A549 (cell line): Measurements from ENCODE around the gene DERA. TPM values are rescaled to one million over a fixed set of nuclear protein-coding genes. Genes with fewer than 3 reads are reported as not detected.

Source experiments
- ATAC-seq, 2 experiments: fragments of 200-7000 bp in 1 of 2; fragments of >200 bp in 1 of 2; cut with Nextera tagmentation in 1 of 2; cut with Tn5 transposase in 1 of 2; 3 replicates each; pipeline versions ENCODE4 v1.8.0 to v1.9.1; 2018 to 2020; ENCODE audit warnings: mild to moderate bottlenecking in 1 of 2, moderate library complexity in 1 of 2
- CTCF ChIA-PET: fragments of 300-600 bp; sonication (Branson Sonifier 250); formaldehyde crosslinking; extraction: SDS; loops from one replicate; lab custom pipeline; 2021; ENCODE audit warnings: antibody characterized with exemption, inconsistent platforms; lab: Yijun Ruan, JAX
- POLR2A ChIA-PET: fragments of 350-600 bp; formaldehyde crosslinking; extraction: SDS; loops from one replicate; lab custom pipeline; 2021; ENCODE audit warnings: antibody characterized with exemption, inconsistent platforms; lab: Yijun Ruan, JAX
- DNase-seq, 2 experiments: peaks; one replicate each; pipeline versions ENCODE4 v3.0.0 to v3.0.0-alpha.2; 2011 to 2016; ENCODE audit warnings: low read depth in 1 of 2, low spot score in 1 of 2
- FAIRE-seq: peaks from 2 replicates; lab custom pipeline; 2011; peaks lifted over from hg19 to GRCh38; lab: Jason Lieb, UNC
- H3K27ac ChIP-seq, 2 experiments: fragments of >200 bp; sonication (Bioruptor Twin); formaldehyde crosslinking; 3 replicates each; pipeline ENCODE4 v1.5.1; 2016 to 2017
- H3K4me1 ChIP-seq: fragments of >200 bp; sonication (Bioruptor Twin); formaldehyde crosslinking; 3 replicates; pipeline ENCODE4 v1.6.1; 2016
- H3K4me2 ChIP-seq: fragments of >200 bp; sonication (Bioruptor Twin); formaldehyde crosslinking; 3 replicates; pipeline ENCODE4 v1.6.1; 2016
- H3K4me3 ChIP-seq: fragments of >200 bp; sonication (Bioruptor Twin); formaldehyde crosslinking; 3 replicates; pipeline ENCODE4 v1.5.1; 2016
- H3K9me3 ChIP-seq: fragments of >200 bp; sonication (Bioruptor Twin); formaldehyde crosslinking; 3 replicates; pipeline ENCODE4 v1.6.1; 2016
- CHD4 ChIP-seq: fragments of 200-600 bp; sonication (generic); IDR thresholded peaks from 2 replicates; pipeline ENCODE4 v1.6.1; 2016; ENCODE audit warnings: antibody characterized with exemption, mild to moderate bottlenecking, borderline replicate concordance
- ESRRA ChIP-seq: fragments of 150-350 bp; IDR thresholded peaks from 2 replicates; pipeline ENCODE4 v1.6.1; 2014; ENCODE audit warnings: mild to moderate bottlenecking, low read length, borderline replicate concordance
- GATA3 ChIP-seq: IDR thresholded peaks from 2 replicates; pipeline ENCODE4 v1.6.1; 2012; ENCODE audit warnings: borderline replicate concordance
- HOXB5 ChIP-seq: fragments of 250-450 bp; sonication (Bioruptor Pico); IDR thresholded peaks from 2 replicates; pipeline ENCODE4 v1.5.0; 2020; ENCODE audit warnings: mild to moderate bottlenecking, moderate library complexity
- NFE2L2 ChIP-seq: fragments of 150-350 bp; conservative IDR thresholded peaks from 2 replicates; pipeline ENCODE4 v1.6.1; 2014; ENCODE audit warnings: low read length
- RAD21 ChIP-seq, 2 experiments: fragments of >200 bp in 1 of 2; sonication (Bioruptor Twin) in 1 of 2; formaldehyde crosslinking in 1 of 2; IDR thresholded peaks in 1 of 2; conservative IDR thresholded peaks in 1 of 2; 2 replicates in 1 of 2; 3 replicates in 1 of 2; pipeline ENCODE4 v1.6.1; 2012 to 2018; ENCODE audit warnings: inconsistent platforms in 1 of 2
- RARB ChIP-seq: fragments of 250-450 bp; sonication (Bioruptor Pico); IDR thresholded peaks from 2 replicates; pipeline ENCODE4 v1.8.0; 2021; ENCODE audit warnings: mild to moderate bottlenecking, moderate library complexity
- RCOR1 ChIP-seq: fragments of 150-350 bp; IDR thresholded peaks from 2 replicates; pipeline ENCODE4 v1.6.1; 2014; ENCODE audit warnings: antibody characterized with exemption, low read length, low read depth
- RNF2 ChIP-seq: fragments of 200-600 bp; sonication (generic); IDR thresholded peaks from 2 replicates; pipeline ENCODE4 v1.6.1; 2016; ENCODE audit warnings: low read depth, mild to moderate bottlenecking, antibody characterized with exemption, moderate library complexity, borderline replicate concordance
- SMC3 ChIP-seq: fragments of >200 bp; sonication (Bioruptor Twin); formaldehyde crosslinking; IDR thresholded peaks from 3 replicates; pipeline ENCODE4 v1.6.1; 2018; ENCODE audit warnings: inconsistent platforms
- TFCP2L1 ChIP-seq: fragments of 250-450 bp; sonication (Bioruptor Pico); IDR thresholded peaks from 2 replicates; pipeline ENCODE4 v1.5.0; 2021; ENCODE audit warnings: mild to moderate bottlenecking
- ZFP36 ChIP-seq: fragments of 450-650 bp; IDR thresholded peaks from 2 replicates; pipeline ENCODE4 v1.6.1; 2014; ENCODE audit warnings: borderline replicate concordance; ENCODE audit not compliant: partially characterized antibody
- WGBS: methylation state at CpG from one replicate; pipeline ENCODE4 v1.1.6; 2017; ENCODE audit errors: missing lambda C conversion rate; 5-methylcytosine and 5-hydroxymethylcytosine counted together
- polyA plus RNA-seq, 4 experiments: library from polyadenylated mRNA; depleted of rRNA in 3 of 4; stranded (reverse); fragments of >200 nt; fragmentation: RNase III in 1 of 4; extraction: RNeasy Plus Mini Kit Qiagen cat#74134 plus additional on column Dnase treatment in 1 of 4; gene quantifications; 2 replicates in 3 of 4; 3 replicates in 1 of 4; pipeline ENCODE4 v1.2.3, GENCODE V29; 2011 to 2017
- TF ChIP-seq, protein P1 (sequence below): fragments of >200 bp; sonication (Bioruptor Twin); formaldehyde crosslinking; IDR thresholded peaks from 3 replicates; pipeline ENCODE4 v1.5.1; 2016
- TF ChIP-seq, protein P2 (sequence below): IDR thresholded peaks from 2 replicates; pipeline ENCODE4 v1.6.1; 2012
- TF ChIP-seq, protein P3 (sequence below): fragments of 250-450 bp; sonication (Bioruptor Pico); IDR thresholded peaks from 2 replicates; pipeline ENCODE4 v1.5.0; 2021; ENCODE audit warnings: mild to moderate bottlenecking, moderate library complexity, borderline replicate concordance

Gene DERA
- polyA plus RNA-seq, 2 of the 4 experiments (the other 2 are of a cell fraction): 45.2 to 65.0 TPM

DNA sequence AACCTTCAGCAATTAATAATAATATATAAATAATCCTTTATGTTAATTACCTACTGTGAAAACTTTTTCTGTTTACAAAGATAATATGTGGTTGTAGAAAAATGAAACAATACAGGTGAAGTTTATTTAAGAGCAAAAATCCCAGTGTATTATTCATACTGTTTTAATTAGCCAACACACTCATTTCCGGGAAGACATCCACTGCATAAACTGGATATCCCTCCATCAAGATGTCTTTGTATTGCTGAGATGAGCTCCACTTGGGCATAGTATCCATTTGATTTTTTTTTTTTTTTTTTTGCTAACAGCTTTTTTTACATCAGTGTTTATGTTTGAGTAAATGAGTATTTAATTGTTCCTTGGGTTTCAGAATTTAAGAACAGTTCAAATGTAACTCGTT is 13.7 kb upstream of the DERA start (continued):
- TF ChIP-seq TFCP2L1 (CRISPR knock-in tag): no peak
- TF ChIP-seq ZFP36: no peak
- no peak for TF ChIP-seq HOXB5 (CRISPR knock-in tag)
- no peak for TF ChIP-seq RNF2

DNA sequence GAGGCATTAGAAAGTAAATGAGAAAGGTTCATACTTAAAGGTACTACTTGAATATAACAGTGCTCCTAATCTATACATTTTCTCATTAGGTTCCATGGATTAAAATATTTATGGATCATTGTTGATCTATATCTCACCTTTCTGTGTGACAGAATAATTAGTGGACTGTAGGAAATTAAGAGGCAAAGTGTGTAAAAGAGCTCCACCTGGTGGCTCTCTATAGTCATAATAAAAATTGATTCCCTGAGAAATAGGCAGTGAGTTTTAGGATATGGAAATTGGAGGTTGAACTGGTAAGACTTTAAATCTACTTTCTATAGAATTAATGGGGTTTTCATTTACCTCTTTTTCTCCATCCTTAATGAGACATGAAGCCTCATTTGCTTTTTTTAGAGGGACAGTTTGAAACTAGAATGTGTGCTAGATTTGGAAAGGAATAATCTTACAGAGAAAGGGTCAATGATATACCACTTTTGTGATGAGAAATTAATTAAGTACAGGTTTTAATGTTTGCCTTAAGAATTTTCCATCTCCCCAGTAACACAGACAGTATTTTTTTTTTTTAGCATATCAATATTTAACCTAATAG is 11.8 kb upstream of the DERA start:
- no peaks in the 10 kb centered on the region for H3K4me1 ChIP-seq
- H3K4me2 ChIP-seq: no peak overlapping the region
- H3K4me3 ChIP-seq: no peak overlapping the region
- ChIA-PET POLR2A (interaction anchor here (1.0 to 2.8 kb wide), 4 partner anchors 9 to 17 kb away, joined by 3 to 13 read pairs (median 4); partner anchors contain the start of genes DERA and STRAP), CTCF (interaction anchor here (0.5 to 2.8 kb wide), 7 partner anchors 8 to 1534 kb away, joined by 3 to 17 read pairs (median 3); partner anchors contain the start of genes ATF7IP and DERA)
- H3K27ac ChIP-seq: no peak overlapping the region
- ATAC-seq (peak in 1 of 2 experiments; percentile 67; a peak in 4 of 6 replicates), DNase-seq (peak in 1 of 2 experiments; percentile 35), FAIRE-seq (peak; percentile 43)
- TF ChIP-seq SMC3 (peak; percentile 43; the same call in 2 of the 3 replicates), RNF2 (no peak), RAD21 (conservative IDR thresholded peaks at IDR 0.05 in 1 of 2, IDR thresholded peaks at IDR 0.05 in 1 of 2) (peak; percentile 57 to 64), GATA3 (no peak), RCOR1 (no peak), ESRRA (no peak)
- TF ChIP-seq, protein P1, sequence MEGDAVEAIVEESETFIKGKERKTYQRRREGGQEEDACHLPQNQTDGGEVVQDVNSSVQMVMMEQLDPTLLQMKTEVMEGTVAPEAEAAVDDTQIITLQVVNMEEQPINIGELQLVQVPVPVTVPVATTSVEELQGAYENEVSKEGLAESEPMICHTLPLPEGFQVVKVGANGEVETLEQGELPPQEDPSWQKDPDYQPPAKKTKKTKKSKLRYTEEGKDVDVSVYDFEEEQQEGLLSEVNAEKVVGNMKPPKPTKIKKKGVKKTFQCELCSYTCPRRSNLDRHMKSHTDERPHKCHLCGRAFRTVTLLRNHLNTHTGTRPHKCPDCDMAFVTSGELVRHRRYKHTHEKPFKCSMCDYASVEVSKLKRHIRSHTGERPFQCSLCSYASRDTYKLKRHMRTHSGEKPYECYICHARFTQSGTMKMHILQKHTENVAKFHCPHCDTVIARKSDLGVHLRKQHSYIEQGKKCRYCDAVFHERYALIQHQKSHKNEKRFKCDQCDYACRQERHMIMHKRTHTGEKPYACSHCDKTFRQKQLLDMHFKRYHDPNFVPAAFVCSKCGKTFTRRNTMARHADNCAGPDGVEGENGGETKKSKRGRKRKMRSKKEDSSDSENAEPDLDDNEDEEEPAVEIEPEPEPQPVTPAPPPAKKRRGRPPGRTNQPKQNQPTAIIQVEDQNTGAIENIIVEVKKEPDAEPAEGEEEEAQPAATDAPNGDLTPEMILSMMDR: peak; percentile 84
- TF ChIP-seq, protein P2, sequence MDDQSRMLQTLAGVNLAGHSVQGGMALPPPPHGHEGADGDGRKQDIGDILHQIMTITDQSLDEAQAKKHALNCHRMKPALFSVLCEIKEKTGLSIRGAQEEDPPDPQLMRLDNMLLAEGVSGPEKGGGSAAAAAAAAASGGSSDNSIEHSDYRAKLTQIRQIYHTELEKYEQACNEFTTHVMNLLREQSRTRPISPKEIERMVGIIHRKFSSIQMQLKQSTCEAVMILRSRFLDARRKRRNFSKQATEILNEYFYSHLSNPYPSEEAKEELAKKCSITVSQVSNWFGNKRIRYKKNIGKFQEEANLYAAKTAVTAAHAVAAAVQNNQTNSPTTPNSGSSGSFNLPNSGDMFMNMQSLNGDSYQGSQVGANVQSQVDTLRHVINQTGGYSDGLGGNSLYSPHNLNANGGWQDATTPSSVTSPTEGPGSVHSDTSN: no peak
- H3K9me3 ChIP-seq: no peaks in the 10 kb centered on the region

DNA sequence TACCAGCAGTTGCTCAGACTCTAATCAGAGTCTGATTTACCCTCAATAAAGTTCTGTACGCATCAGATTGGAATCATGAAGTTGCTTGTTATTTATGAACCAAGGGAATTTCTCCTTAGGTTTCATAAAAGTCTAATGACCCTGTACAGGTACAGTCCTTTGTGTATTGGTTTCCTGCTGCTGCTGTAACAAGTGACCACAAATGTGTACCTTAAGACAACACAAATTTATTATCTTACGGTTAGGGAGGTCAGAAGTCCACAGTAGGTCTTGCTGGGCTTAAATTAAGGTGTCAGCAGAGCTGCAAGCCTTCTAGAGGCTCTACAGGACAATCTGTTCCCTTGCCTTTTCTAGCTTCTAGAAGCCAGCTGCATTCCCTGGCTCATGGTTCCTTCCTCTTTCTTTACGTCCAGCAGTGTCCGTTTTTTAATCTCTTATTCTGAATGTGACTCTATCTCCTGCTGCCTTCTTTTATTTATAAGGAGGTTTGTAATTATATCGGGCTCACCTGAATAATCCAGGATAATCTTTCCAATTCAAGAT is 6.7 kb upstream of the DERA start:
- H3K4me1 ChIP-seq: no peaks in the 10 kb centered on the region
- no peak overlapping the region for H3K4me3 ChIP-seq
- DNase-seq (no peak), ATAC-seq (no peak), FAIRE-seq (no peak)
- ChIA-PET POLR2A (no interaction called here), CTCF (no interaction called here)
- no peak overlapping the region for H3K4me2 ChIP-seq
- WGBS: 94% methylated on average over 5 of the region's 5 CpGs
- no peaks in the 10 kb centered on the region for H3K9me3 ChIP-seq
- TF ChIP-seq, protein P3, sequence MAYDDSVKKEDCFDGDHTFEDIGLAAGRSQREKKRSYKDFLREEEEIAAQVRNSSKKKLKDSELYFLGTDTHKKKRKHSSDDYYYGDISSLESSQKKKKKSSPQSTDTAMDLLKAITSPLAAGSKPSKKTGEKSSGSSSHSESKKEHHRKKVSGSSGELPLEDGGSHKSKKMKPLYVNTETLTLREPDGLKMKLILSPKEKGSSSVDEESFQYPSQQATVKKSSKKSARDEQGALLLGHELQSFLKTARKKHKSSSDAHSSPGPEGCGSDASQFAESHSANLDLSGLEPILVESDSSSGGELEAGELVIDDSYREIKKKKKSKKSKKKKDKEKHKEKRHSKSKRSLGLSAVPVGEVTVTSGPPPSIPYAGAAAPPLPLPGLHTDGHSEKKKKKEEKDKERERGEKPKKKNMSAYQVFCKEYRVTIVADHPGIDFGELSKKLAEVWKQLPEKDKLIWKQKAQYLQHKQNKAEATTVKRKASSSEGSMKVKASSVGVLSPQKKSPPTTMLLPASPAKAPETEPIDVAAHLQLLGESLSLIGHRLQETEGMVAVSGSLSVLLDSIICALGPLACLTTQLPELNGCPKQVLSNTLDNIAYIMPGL (CRISPR knock-in tag): no peak
- no peak for TF ChIP-seq RARB
- TF ChIP-seq NFE2L2: no peak
- no peak for TF ChIP-seq CHD4
- H3K27ac ChIP-seq: no peak overlapping the region
